H9 (cell line): ENCODE data around the gene DUSP23. TPM values are rescaled to one million over a fixed set of nuclear protein-coding genes. Genes with fewer than 3 reads are reported as not detected.

Experiments
- DNase-seq: peaks from one replicate; pipeline ENCODE4 v3.0.0-alpha.2; 2017
- H2AFZ ChIP-seq: one replicate; pipeline ENCODE4 v1.6.1; 2013; ENCODE audit warnings: mild to moderate bottlenecking, low read length, control low read depth, moderate library complexity
- H2AK5ac ChIP-seq: 2 replicates; pipeline ENCODE4 v1.6.1; 2013; ENCODE audit warnings: low read length, control low read depth, mixed read lengths; ENCODE audit not compliant: insufficient read length
- H2BK120ac ChIP-seq: one replicate; pipeline ENCODE4 v1.6.1; 2013; ENCODE audit warnings: low read depth, mild to moderate bottlenecking, low read length, control low read depth, inconsistent platforms; ENCODE audit not compliant: poor library complexity, severe bottlenecking
- H2BK12ac ChIP-seq: 2 replicates; pipeline ENCODE4 v1.6.1; 2013; ENCODE audit warnings: low read length, control low read depth, mixed read lengths, low read depth; ENCODE audit not compliant: insufficient read length
- H2BK15ac ChIP-seq: 2 replicates; pipeline ENCODE4 v1.6.1; 2013; ENCODE audit warnings: low read depth, low read length, control low read depth
- H2BK20ac ChIP-seq: one replicate; pipeline ENCODE4 v1.6.1; 2013; ENCODE audit warnings: low read depth, mild to moderate bottlenecking, low read length, control low read depth, inconsistent platforms; ENCODE audit not compliant: poor library complexity, severe bottlenecking
- H2BK5ac ChIP-seq: 2 replicates; pipeline ENCODE4 v1.6.1; 2013; ENCODE audit warnings: low read length, control low read depth, mixed read lengths; ENCODE audit not compliant: insufficient read length
- H3K14ac ChIP-seq: 2 replicates; pipeline ENCODE4 v1.6.1; 2013; ENCODE audit warnings: low read length, control low read depth; ENCODE audit not compliant: insufficient read depth
- H3K18ac ChIP-seq: 2 replicates; pipeline ENCODE4 v1.6.1; 2013; ENCODE audit warnings: low read depth, mild to moderate bottlenecking, mixed read lengths, low read length, control low read depth; ENCODE audit not compliant: insufficient read length
- H3K23ac ChIP-seq: 2 replicates; pipeline ENCODE4 v1.6.1; 2013; ENCODE audit warnings: low read length, control low read depth, mixed read lengths, low read depth; ENCODE audit not compliant: insufficient read length
- H3K23me2 ChIP-seq: 2 replicates; pipeline ENCODE4 v1.6.1; 2013; ENCODE audit warnings: low read depth, mild to moderate bottlenecking, mixed read lengths, low read length, control low read depth; ENCODE audit not compliant: insufficient read length, poor library complexity, severe bottlenecking
- H3K27ac ChIP-seq: 2 replicates; pipeline ENCODE4 v1.5.1; 2013; ENCODE audit warnings: low read length, control low read depth, mixed read lengths, low read depth; ENCODE audit not compliant: insufficient read length
- H3K27me3 ChIP-seq: 2 replicates; pipeline ENCODE4 v1.6.1; 2013; ENCODE audit warnings: low read length, control low read depth, inconsistent platforms; ENCODE audit not compliant: insufficient read depth
- H3K4ac ChIP-seq: 2 replicates; pipeline ENCODE4 v1.6.1; 2013; ENCODE audit warnings: low read depth, mild to moderate bottlenecking, control low read depth, inconsistent platforms, low read length, moderate library complexity
- H3K4me1 ChIP-seq: 2 replicates; pipeline ENCODE4 v1.6.1; 2013; ENCODE audit warnings: low read length, control low read depth, inconsistent platforms; ENCODE audit not compliant: insufficient read depth
- H3K4me2 ChIP-seq: 2 replicates; pipeline ENCODE4 v1.6.1; 2013; ENCODE audit warnings: low read length, control low read depth, mixed read lengths; ENCODE audit not compliant: insufficient read length, insufficient read depth
- H3K56ac ChIP-seq: 2 replicates; pipeline ENCODE4 v1.6.1; 2013; ENCODE audit warnings: low read depth, mild to moderate bottlenecking, mixed read lengths, low read length, control low read depth; ENCODE audit not compliant: insufficient read length
- H3K79me1 ChIP-seq: 2 replicates; pipeline ENCODE4 v1.6.1; 2013; ENCODE audit warnings: low read depth, mild to moderate bottlenecking, moderate library complexity, low read length, control low read depth, inconsistent platforms; ENCODE audit not compliant: insufficient read depth, poor library complexity, severe bottlenecking
- H3K79me2 ChIP-seq: 2 replicates; pipeline ENCODE4 v1.6.1; 2013; ENCODE audit warnings: low read length, control low read depth, inconsistent platforms; ENCODE audit not compliant: insufficient read depth
- H3K9ac ChIP-seq: 2 replicates; pipeline ENCODE4 v1.6.1; 2013; ENCODE audit warnings: low read length, control low read depth, mixed read lengths; ENCODE audit not compliant: insufficient read length; ENCODE audit errors: extremely low read depth
- H3K9me3 ChIP-seq: one replicate; pipeline ENCODE4 v1.6.1; 2013; ENCODE audit warnings: low read depth, low read length, inconsistent platforms; ENCODE audit not compliant: control insufficient read depth
- H3T11ph ChIP-seq: one replicate; pipeline ENCODE4 v1.6.1; 2013; ENCODE audit warnings: mild to moderate bottlenecking, low read length, control low read depth, inconsistent platforms
- H4K20me1 ChIP-seq: one replicate; pipeline ENCODE4 v1.6.1; 2013; ENCODE audit not compliant: control insufficient read depth, insufficient read length, insufficient read depth
- H4K5ac ChIP-seq: 2 replicates; pipeline ENCODE4 v1.6.1; 2013; ENCODE audit warnings: low read depth, mild to moderate bottlenecking, mixed read lengths, low read length, control low read depth; ENCODE audit not compliant: insufficient read length
- H4K8ac ChIP-seq: replicated peaks from 2 replicates; pipeline ENCODE4 v1.6.1; 2013; ENCODE audit warnings: low read length, control low read depth, mixed read lengths, low read depth; ENCODE audit not compliant: insufficient read length
- H4K91ac ChIP-seq: 2 replicates; pipeline ENCODE4 v1.6.1; 2013; ENCODE audit warnings: low read depth, mild to moderate bottlenecking, moderate library complexity, mixed read lengths, low read length, control low read depth; ENCODE audit not compliant: insufficient read length
- H3K27ac Mint-ChIP-seq, 3 experiments: 2 replicates in 2 of 3; 3 replicates in 1 of 3; pipeline ENCODE4 v1.8.0; 2020 to 2021; ENCODE audit warnings: mixed read lengths in 3 of 3, mild to moderate bottlenecking in 1 of 3, moderate library complexity in 1 of 3
- H3K27me3 Mint-ChIP-seq: 2 replicates; pipeline ENCODE4 v1.8.0; 2021; ENCODE audit warnings: low read depth, mild to moderate bottlenecking, moderate library complexity, mixed read lengths
- H3K36me3 Mint-ChIP-seq, 3 experiments: 2 replicates in 2 of 3; 3 replicates in 1 of 3; pipeline ENCODE4 v1.8.0; 2020 to 2021; ENCODE audit warnings: low read depth in 3 of 3, mixed read lengths in 3 of 3; ENCODE audit not compliant: insufficient read depth in 1 of 3
- H3K4me1 Mint-ChIP-seq, 2 experiments: 2 replicates each; pipeline ENCODE4 v1.8.0; 2020; ENCODE audit warnings: mixed read lengths in 2 of 2
- H3K4me3 Mint-ChIP-seq, 2 experiments: 2 replicates in 1 of 2; 3 replicates in 1 of 2; pipeline ENCODE4 v1.8.0; 2020 to 2021; ENCODE audit warnings: mild to moderate bottlenecking in 2 of 2, mixed read lengths in 2 of 2, moderate library complexity in 1 of 2
- H3K9me3 Mint-ChIP-seq, 2 experiments: 2 replicates in 1 of 2; 3 replicates in 1 of 2; pipeline ENCODE4 v1.8.0; 2020; ENCODE audit warnings: mild to moderate bottlenecking in 2 of 2, mixed read lengths in 2 of 2, moderate library complexity in 1 of 2
- WGBS: extraction: QIAGEN DNeasy Blood & Tissue Kit; methylation state at CpG from one replicate; pipeline ENCODE4 v1.1.7; 2013; ENCODE audit warnings: missing lambda C conversion rate, low lambda C conversion rate, mixed read lengths; ENCODE audit not compliant: insufficient read length; ENCODE audit errors: extremely low coverage; 5-methylcytosine and 5-hydroxymethylcytosine counted together
- total RNA-seq: library from RNA; stranded (reverse); gene quantifications from 2 replicates; pipeline ENCODE4 v1.2.1, GENCODE V29; 2021
- TF ChIP-seq, protein P1 (sequence below): fragments of 200-600 bp; sonication (generic); conservative IDR thresholded peaks from 3 replicates; pipeline ENCODE4 v1.8.0; 2021; ENCODE audit warnings: antibody characterized with exemption, mild to moderate bottlenecking

Gene DUSP23
- total RNA-seq, 1 experiment from 2014 or later = 25.0 TPM

DNA sequence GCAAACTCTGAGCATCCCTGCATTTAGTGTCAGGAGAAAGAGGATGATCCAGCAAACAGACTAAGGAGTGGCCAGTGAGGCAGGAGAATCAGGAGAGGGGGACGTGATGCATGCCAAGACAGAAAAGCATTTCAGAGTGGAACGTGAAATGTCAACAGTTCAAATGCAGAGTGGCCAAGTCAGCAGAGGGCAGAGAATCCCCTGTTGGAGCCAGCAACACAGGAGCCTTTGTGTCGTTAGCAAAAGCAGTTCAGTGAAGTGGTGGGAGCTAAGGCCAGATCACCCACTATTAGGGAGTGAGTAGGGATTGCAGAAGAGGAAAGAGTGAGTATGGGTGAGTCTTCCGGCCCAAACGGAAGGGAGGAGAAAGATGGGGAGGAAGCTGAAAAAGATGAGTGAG lies 14.8 kb downstream of the DUSP23 start:
- no peak overlapping the region for H2BK12ac ChIP-seq
- WGBS = no CpG with 5 or more reads among the region's 5 CpGs
- no peak overlapping the region for H4K5ac ChIP-seq
- DNase-seq = no peak
- no peak overlapping the region for H3K9ac ChIP-seq
- H3K4me1 ChIP-seq = no peaks in the 10 kb centered on the region
- Mint-ChIP-seq H3K27me3 (peaks cover 4% of the 10 kb centered on the region), H3K4me1 (peaks cover 0 to 2% of the 10 kb centered on the region in 2 experiments; a peak in 1 of 4 replicates), H3K4me3 (no peak overlapping the region), H3K9me3 (no peaks in the 10 kb centered on the region), H3K36me3 (no peaks in the 10 kb centered on the region), H3K27ac (no peak overlapping the region)
- no peaks in the 10 kb centered on the region for H3K9me3 ChIP-seq
- H2BK15ac ChIP-seq = no peak overlapping the region
- TF ChIP-seq, protein P1, sequence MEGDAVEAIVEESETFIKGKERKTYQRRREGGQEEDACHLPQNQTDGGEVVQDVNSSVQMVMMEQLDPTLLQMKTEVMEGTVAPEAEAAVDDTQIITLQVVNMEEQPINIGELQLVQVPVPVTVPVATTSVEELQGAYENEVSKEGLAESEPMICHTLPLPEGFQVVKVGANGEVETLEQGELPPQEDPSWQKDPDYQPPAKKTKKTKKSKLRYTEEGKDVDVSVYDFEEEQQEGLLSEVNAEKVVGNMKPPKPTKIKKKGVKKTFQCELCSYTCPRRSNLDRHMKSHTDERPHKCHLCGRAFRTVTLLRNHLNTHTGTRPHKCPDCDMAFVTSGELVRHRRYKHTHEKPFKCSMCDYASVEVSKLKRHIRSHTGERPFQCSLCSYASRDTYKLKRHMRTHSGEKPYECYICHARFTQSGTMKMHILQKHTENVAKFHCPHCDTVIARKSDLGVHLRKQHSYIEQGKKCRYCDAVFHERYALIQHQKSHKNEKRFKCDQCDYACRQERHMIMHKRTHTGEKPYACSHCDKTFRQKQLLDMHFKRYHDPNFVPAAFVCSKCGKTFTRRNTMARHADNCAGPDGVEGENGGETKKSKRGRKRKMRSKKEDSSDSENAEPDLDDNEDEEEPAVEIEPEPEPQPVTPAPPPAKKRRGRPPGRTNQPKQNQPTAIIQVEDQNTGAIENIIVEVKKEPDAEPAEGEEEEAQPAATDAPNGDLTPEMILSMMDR = no peak
- no peak overlapping the region for H3K56ac ChIP-seq
- no peak overlapping the region for H4K8ac ChIP-seq
- no peak overlapping the region for H2BK20ac ChIP-seq
- no peak overlapping the region for H2BK5ac ChIP-seq
- no peak overlapping the region for H3K27ac ChIP-seq
- H3K18ac ChIP-seq = no peak overlapping the region
- no peaks in the 10 kb centered on the region for H3K79me2 ChIP-seq
- no peak overlapping the region for H2BK120ac ChIP-seq
- no peaks in the 10 kb centered on the region for H4K20me1 ChIP-seq
- H3K27me3 ChIP-seq = no peaks in the 10 kb centered on the region
- no peak overlapping the region for H4K91ac ChIP-seq
- H3T11ph ChIP-seq = no peak overlapping the region
- H2AFZ ChIP-seq = no peak overlapping the region
- H3K79me1 ChIP-seq = no peaks in the 10 kb centered on the region
- no peak overlapping the region for H3K4me2 ChIP-seq
- H3K14ac ChIP-seq = no peak overlapping the region
- no peak overlapping the region for H3K4ac ChIP-seq
- H2AK5ac ChIP-seq = no peak overlapping the region
- no peaks in the 10 kb centered on the region for H3K23me2 ChIP-seq
- no peak overlapping the region for H3K23ac ChIP-seq
